Fibroblast of mammary gland (primary cell): ENCODE measurements around the gene GSG1L.

Experiments
- DNase-seq: peaks from one replicate; pipeline ENCODE4 v3.0.0-alpha.2; 2010; ENCODE audit warnings: low read depth
- H3K4me3 ChIP-seq: 2 replicates; pipeline ENCODE4 v1.5.1; 2011; ENCODE audit warnings: low read depth, mild to moderate bottlenecking, low read length, moderate library complexity; ENCODE audit not compliant: control insufficient read depth
- CTCF ChIP-seq: conservative IDR thresholded peaks from 2 replicates; pipeline ENCODE4 v1.5.1; 2011; ENCODE audit warnings: low read depth, low read length, inconsistent platforms; ENCODE audit not compliant: control insufficient read depth, insufficient read depth

GSG1L gene

GRCh38 chr16:28063591-28064061 lies at the start of gene GSG1L:
TSS of gene GSG1L (minus strand) at chr16:28063714. CDS start at chr16:28063424, 290 bp downstream.
- no peak within 1 kb of the TSS for H3K4me3 ChIP-seq
- TF ChIP-seq CTCF, result no peak
- no peak for DNase-seq

GRCh38 chr16:28112908-28113307 lies 49.4 kb upstream of the GSG1L start:
- no peak overlapping the region for H3K4me3 ChIP-seq
- no peak for DNase-seq
- TF ChIP-seq CTCF, result no peak

GRCh38 chr16:28110977-28111376 lies 47.5 kb upstream of the GSG1L start:
- H3K4me3 ChIP-seq, result no peak overlapping the region
- no peak for DNase-seq
- TF ChIP-seq CTCF, result no peak

GRCh38 chr16:28110479-28110878 lies 47.0 kb upstream of the GSG1L start:
- DNase-seq, result no peak
- no peak for TF ChIP-seq CTCF
- H3K4me3 ChIP-seq, result no peak overlapping the region

- H3K4me3 ChIP-seq, result no peak overlapping the region
- TF ChIP-seq CTCF, result no peak
- no peak for DNase-seq
Measured at GRCh38 chr16:28110074-28110473, 46.6 kb upstream of the GSG1L start.

GRCh38 chr16:28108590-28109247 lies 45.2 kb upstream of the GSG1L start:
- TF ChIP-seq CTCF, result no peak
- DNase-seq, result no peak
- no peak overlapping the region for H3K4me3 ChIP-seq
